ENCODE measurements around the gene DNAH9.

The DNAH9 gene

GRCh38 chr17:11855306-11855705, 257.0 kb downstream of the DNAH9 start:
- DNase-seq = no peak

- no peak for DNase-seq
Observed at GRCh38 chr17:11857006-11857405, 258.7 kb downstream of the DNAH9 start.

- no peak for DNase-seq
Observed at GRCh38 chr17:11869680-11870394, 271.6 kb downstream of the DNAH9 start.

GRCh38 chr17:11871773-11872172, 273.5 kb downstream of the DNAH9 start:
- no peak for DNase-seq

- no peak for DNase-seq
Observed at GRCh38 chr17:11874756-11875155, 276.5 kb downstream of the DNAH9 start.

GRCh38 chr17:11880714-11881113, 282.4 kb downstream of the DNAH9 start:
- DNase-seq = no peak

GRCh38 chr17:11882716-11883115, 284.4 kb downstream of the DNAH9 start:
- no peak for DNase-seq

GRCh38 chr17:11885051-11885450, 286.8 kb downstream of the DNAH9 start:
- DNase-seq = no peak

GRCh38 chr17:11889266-11889665, 291.0 kb downstream of the DNAH9 start:
- no peak for DNase-seq

GRCh38 chr17:11893862-11894261, 295.6 kb downstream of the DNAH9 start:
- no peak for DNase-seq

GRCh38 chr17:11896199-11896598, 297.9 kb downstream of the DNAH9 start:
- DNase-seq = no peak

- DNase-seq = no peak
Observed at GRCh38 chr17:11898526-11899235, 300.4 kb downstream of the DNAH9 start.

- no peak for DNase-seq
Observed at GRCh38 chr17:11899537-11899942, 301.3 kb downstream of the DNAH9 start.

GRCh38 chr17:11900041-11900476, 301.8 kb downstream of the DNAH9 start:
- DNase-seq = no peak

GRCh38 chr17:11900655-11901054, 302.4 kb downstream of the DNAH9 start:
- DNase-seq = no peak

- DNase-seq = no peak
Observed at GRCh38 chr17:11901931-11902330, 303.7 kb downstream of the DNAH9 start.

- DNase-seq = no peak
Observed at GRCh38 chr17:11908711-11909146, 310.5 kb downstream of the DNAH9 start.

GRCh38 chr17:11909348-11909747, 311.1 kb downstream of the DNAH9 start:
- DNase-seq = no peak

GRCh38 chr17:11916091-11916490, 317.8 kb downstream of the DNAH9 start:
- no peak for DNase-seq

- DNase-seq = no peak
Observed at GRCh38 chr17:11917415-11917814, 319.1 kb downstream of the DNAH9 start.

- no peak for DNase-seq
Observed at GRCh38 chr17:11921296-11921695, 323.0 kb downstream of the DNAH9 start.

- no peak for DNase-seq
Observed at GRCh38 chr17:11922638-11923037, 324.4 kb downstream of the DNAH9 start.

GRCh38 chr17:11924076-11924475, 325.8 kb downstream of the DNAH9 start:
- no peak for DNase-seq

GRCh38 chr17:11925262-11926021, 327.2 kb downstream of the DNAH9 start:
- no peak for DNase-seq

Measured in left hindlimb (tissue), 1 donor.